Activated CD8-positive, alpha-beta T cell treated with anti-CD3 and anti-CD28 coated beads for 36 hours (primary cell): ENCODE results near the gene KCNIP4. TPM values are rescaled to one million over a fixed set of nuclear protein-coding genes. Genes with fewer than 3 reads are reported as not detected.

Experiments
- ATAC-seq: fragments of 200-7000 bp; cut with Tn5 transposase; one replicate; pipeline ENCODE4 v1.10.0; 2021; ENCODE audit warnings: mild to moderate bottlenecking, moderate library complexity
- CTCF ChIA-PET: fragments of 350-600 bp; sonication (Branson Sonifier 250); formaldehyde crosslinking; loops from one replicate; lab custom pipeline; 2021; ENCODE audit warnings: antibody characterized with exemption; lab: Charles Lee
- POLR2A ChIA-PET: fragments of 350-600 bp; sonication (Branson Sonifier 250); formaldehyde crosslinking; loops from one replicate; lab custom pipeline; 2021; ENCODE audit warnings: antibody characterized with exemption; lab: Charles Lee
- DNase-seq: peaks from one replicate; pipeline ENCODE4 v3.0.0-alpha.2; 2020
- H3K27ac Mint-ChIP-seq: one replicate; pipeline ENCODE4 v1.8.0; 2021; ENCODE audit warnings: mild to moderate bottlenecking, mixed read lengths
- H3K27me3 Mint-ChIP-seq: one replicate; pipeline ENCODE4 v1.8.0; 2021; ENCODE audit warnings: mixed read lengths
- H3K36me3 Mint-ChIP-seq: one replicate; pipeline ENCODE4 v1.8.0; 2021; ENCODE audit warnings: low read depth, mixed read lengths
- H3K4me1 Mint-ChIP-seq: one replicate; pipeline ENCODE4 v1.8.0; 2021; ENCODE audit warnings: low read depth, mixed read lengths
- H3K4me3 Mint-ChIP-seq: one replicate; pipeline ENCODE4 v1.8.0; 2021; ENCODE audit warnings: mild to moderate bottlenecking, moderate library complexity, mixed read lengths
- H3K9me3 Mint-ChIP-seq: one replicate; pipeline ENCODE4 v1.8.0; 2021; ENCODE audit warnings: mixed read lengths
- intact Hi-C: fragments of 100-400 bp; cut with micrococcal nuclease; formaldehyde crosslinking; loops from one replicate; pipeline ENCODE4 v1.10.0; 2022
- total RNA-seq, 2 experiments: library from RNA; stranded (reverse); gene quantifications; one replicate each; pipeline ENCODE4 v1.2.3, GENCODE V29; 2021
- TF ChIP-seq, protein P1 (sequence below): fragments of 200-600 bp; IDR thresholded peaks from one replicate; pipeline ENCODE4 v1.8.0; 2022; ENCODE audit warnings: antibody characterized with exemption, mild to moderate bottlenecking

KCNIP4 gene
- total RNA-seq, 2 experiments from 2014 or later, result not detected

DNA sequence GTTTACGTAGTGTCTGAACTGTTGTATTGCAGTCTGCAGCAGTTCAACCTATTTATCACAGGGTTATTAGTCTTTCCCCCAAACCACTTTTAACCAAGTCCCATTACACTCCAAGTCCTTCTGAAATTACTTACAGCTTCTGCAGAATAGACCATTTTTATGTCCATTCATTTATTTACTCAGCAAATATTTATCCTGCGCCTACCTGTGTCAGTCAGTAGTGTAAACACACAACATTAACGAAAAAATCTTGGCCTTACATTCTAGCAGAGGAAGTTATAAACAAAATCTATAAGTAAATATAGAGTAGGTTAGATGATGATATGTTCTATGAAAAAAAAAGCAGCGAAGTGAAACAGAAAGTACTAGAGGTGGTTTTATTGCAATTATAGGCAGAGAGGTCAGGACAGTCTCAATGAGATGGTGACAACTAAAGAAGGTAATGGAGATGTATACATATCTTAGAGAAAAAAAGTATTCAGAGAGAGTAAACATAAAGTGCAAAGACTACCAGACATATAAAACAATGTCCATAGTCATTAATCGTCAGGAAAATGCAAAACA lies 534.7 kb downstream of the KCNIP4 start:
- ChIA-PET POLR2A (no interaction called here), CTCF (no interaction called here)
- ATAC-seq (no peak), DNase-seq (no peak)
- H3K4me1 Mint-ChIP-seq, result no peaks in the 10 kb centered on the region
- H3K27ac Mint-ChIP-seq, result no peak overlapping the region
- no peaks in the 10 kb centered on the region for H3K27me3 Mint-ChIP-seq
- no peaks in the 10 kb centered on the region for H3K36me3 Mint-ChIP-seq
- intact Hi-C loops, result no loop called here
- H3K9me3 Mint-ChIP-seq, result peaks cover 2% of the 10 kb centered on the region
- no peak overlapping the region for H3K4me3 Mint-ChIP-seq
- TF ChIP-seq, protein P1, sequence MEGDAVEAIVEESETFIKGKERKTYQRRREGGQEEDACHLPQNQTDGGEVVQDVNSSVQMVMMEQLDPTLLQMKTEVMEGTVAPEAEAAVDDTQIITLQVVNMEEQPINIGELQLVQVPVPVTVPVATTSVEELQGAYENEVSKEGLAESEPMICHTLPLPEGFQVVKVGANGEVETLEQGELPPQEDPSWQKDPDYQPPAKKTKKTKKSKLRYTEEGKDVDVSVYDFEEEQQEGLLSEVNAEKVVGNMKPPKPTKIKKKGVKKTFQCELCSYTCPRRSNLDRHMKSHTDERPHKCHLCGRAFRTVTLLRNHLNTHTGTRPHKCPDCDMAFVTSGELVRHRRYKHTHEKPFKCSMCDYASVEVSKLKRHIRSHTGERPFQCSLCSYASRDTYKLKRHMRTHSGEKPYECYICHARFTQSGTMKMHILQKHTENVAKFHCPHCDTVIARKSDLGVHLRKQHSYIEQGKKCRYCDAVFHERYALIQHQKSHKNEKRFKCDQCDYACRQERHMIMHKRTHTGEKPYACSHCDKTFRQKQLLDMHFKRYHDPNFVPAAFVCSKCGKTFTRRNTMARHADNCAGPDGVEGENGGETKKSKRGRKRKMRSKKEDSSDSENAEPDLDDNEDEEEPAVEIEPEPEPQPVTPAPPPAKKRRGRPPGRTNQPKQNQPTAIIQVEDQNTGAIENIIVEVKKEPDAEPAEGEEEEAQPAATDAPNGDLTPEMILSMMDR, result no peak

DNA sequence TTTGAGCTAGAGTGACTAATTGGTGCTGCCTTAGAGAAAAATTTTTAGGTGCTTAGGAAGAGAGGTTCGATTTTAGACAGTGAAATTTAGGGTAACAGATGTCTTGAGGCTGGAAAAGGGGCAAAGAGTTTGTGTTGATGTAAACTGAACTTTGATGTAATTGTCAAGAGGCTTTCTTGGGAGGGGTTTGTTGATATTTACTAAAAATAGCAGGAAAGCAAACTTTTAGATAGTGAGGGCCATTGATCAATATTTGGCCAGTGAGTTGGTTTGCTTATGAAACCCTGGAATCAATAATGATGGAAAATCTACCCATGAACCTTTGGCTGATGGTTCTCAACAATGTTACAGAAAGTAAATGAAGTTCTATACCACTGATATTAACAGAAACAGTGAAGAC lies 537.5 kb downstream of the KCNIP4 start:
- no peaks in the 10 kb centered on the region for H3K27me3 Mint-ChIP-seq
- no peak overlapping the region for H3K4me3 Mint-ChIP-seq
- ChIA-PET CTCF (no interaction called here), POLR2A (no interaction called here)
- no peak overlapping the region for H3K27ac Mint-ChIP-seq
- H3K4me1 Mint-ChIP-seq, result no peaks in the 10 kb centered on the region
- ATAC-seq (no peak), DNase-seq (no peak)
- intact Hi-C loops, result no loop called here
- TF ChIP-seq, protein P1, result no peak
- no peaks in the 10 kb centered on the region for H3K36me3 Mint-ChIP-seq
- H3K9me3 Mint-ChIP-seq, result peaks cover 4% of the 10 kb centered on the region

DNA sequence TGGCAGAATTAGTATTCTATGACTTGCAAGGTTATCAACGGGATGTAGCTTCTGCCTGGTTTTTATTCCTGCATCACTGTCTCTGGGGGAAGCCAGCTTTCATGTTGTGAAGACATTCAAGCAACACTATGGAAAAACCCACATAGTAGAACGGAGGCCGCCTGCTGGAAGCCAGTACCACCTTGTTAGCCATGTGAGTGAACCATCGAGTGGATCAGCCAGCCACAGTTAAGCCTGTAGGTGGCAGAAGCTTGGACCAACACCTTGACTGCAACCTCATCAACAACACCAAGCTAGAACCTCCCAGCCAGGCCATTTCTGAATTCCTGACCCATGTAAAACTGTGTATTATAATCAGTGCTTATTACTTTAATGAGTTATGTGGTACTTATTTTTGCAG lies 538.2 kb downstream of the KCNIP4 start:
- ChIA-PET POLR2A (no interaction called here), CTCF (no interaction called here)
- intact Hi-C loops, result no loop called here
- no peaks in the 10 kb centered on the region for H3K27me3 Mint-ChIP-seq
- no peak for DNase-seq
- H3K9me3 Mint-ChIP-seq, result peaks cover 4% of the 10 kb centered on the region
- no peak overlapping the region for H3K4me3 Mint-ChIP-seq
- TF ChIP-seq, protein P1, result no peak
- ATAC-seq, result no peak
- no peak overlapping the region for H3K27ac Mint-ChIP-seq
- H3K36me3 Mint-ChIP-seq, result no peaks in the 10 kb centered on the region
- H3K4me1 Mint-ChIP-seq, result no peaks in the 10 kb centered on the region

DNA sequence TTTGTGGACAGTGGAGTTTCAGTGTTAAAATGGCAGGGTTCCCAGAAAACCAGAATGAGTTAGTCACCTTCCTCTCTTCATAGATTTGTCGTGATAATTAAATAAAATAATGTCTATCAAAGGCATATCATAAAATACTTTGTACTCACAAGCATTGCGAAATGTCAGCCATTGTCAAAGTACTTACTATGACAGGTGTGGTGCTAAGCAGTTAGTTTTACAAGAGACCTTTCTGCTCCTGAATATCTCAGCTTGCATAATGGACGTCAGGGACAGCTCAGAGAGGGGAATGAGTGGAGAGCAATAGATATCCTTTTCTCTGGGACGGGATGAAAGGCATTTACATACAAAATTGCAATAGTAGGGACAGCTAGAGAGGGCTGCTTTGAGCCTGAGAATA lies 560.9 kb downstream of the KCNIP4 start:
- H3K36me3 Mint-ChIP-seq, result no peaks in the 10 kb centered on the region
- no peak overlapping the region for H3K4me3 Mint-ChIP-seq
- no peaks in the 10 kb centered on the region for H3K27me3 Mint-ChIP-seq
- intact Hi-C loops, result no loop called here
- no peak overlapping the region for H3K27ac Mint-ChIP-seq
- TF ChIP-seq, protein P1, result no peak
- H3K4me1 Mint-ChIP-seq, result no peaks in the 10 kb centered on the region
- ATAC-seq (no peak), DNase-seq (no peak)
- H3K9me3 Mint-ChIP-seq, result peaks cover 7% of the 10 kb centered on the region
- ChIA-PET POLR2A (no interaction called here), CTCF (no interaction called here)

DNA sequence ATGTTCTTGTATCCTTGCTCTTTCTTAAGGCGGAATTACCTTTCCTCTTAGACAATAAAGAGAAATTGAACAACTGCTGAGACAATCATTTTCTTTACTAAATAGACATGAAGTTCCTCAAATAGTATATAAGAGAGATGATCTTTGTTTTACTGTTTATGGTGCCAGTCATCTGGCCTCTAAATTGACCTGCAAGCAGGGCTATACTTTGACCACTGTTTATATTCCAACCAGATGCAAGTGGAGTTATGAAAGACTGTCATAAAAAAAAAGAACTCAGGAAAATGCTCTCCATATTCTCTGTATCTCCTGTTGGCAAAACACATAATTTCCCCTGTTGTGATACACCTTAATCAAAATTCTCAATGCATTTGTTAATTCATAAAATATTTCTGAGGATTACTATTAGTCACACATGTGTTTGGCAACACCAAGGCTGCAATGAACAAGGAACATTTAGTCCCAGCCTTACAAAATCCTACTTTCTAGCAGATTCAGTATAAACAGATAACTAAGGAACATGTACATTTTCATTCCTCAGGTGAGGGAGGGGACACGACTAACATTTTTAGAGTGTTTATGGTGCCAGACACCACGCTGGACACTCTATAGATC lies 562.3 kb downstream of the KCNIP4 start:
- CTCF ChIA-PET, result no interaction called here
- Mint-ChIP-seq H3K27me3 (no peaks in the 10 kb centered on the region), H3K27ac (no peak overlapping the region), H3K4me3 (no peak overlapping the region), H3K4me1 (no peaks in the 10 kb centered on the region), H3K9me3 (peaks cover 7% of the 10 kb centered on the region), H3K36me3 (no peaks in the 10 kb centered on the region)
- intact Hi-C loops, result no loop called here
- DNase-seq (no peak), ATAC-seq (no peak)
- POLR2A ChIA-PET, result no interaction called here
- TF ChIP-seq, protein P1, result no peak
